ENCODE data around the gene RNASE9.
"Not testable (repeated sequence)": the region's sequence is repeated elsewhere in the genome, so short reads cannot be mapped to it uniquely, and the experiment has no call there.

Gene RNASE9

DNA sequence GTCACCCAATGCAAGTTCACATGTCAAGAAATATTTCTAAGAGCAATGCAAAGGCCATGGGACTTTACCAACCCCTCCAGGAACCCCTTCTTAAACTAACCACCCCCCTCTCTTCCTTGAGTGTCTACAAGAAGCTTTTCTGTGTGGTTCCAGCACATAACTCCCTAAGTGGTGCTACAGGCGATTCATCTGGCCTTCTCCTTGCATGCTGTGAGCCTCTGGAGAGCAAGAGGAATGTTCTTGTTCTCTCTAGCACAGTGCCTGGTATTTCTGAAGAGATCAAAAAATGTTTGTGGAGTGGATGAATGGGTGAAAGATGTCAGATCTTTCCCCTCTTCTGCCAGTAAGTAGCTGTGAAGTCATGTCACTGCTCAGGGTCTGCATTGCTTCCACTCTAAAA, 36.3 kb upstream of the RNASE9 start:
- in situ Hi-C loops (cut with HindIII; ENCODE audit: low pct_ligation_motif_present, low sequenced_read_pairs) = no loop called here
- H3K27ac ChIP-seq = no peak overlapping the region
- no peaks in the 10 kb centered on the region for H3K36me3 ChIP-seq (replicated peaks)
- no peak for DNase-seq
- H3K27me3 ChIP-seq (replicated peaks) = no peaks in the 10 kb centered on the region
- TF ChIP-seq, protein P1, sequence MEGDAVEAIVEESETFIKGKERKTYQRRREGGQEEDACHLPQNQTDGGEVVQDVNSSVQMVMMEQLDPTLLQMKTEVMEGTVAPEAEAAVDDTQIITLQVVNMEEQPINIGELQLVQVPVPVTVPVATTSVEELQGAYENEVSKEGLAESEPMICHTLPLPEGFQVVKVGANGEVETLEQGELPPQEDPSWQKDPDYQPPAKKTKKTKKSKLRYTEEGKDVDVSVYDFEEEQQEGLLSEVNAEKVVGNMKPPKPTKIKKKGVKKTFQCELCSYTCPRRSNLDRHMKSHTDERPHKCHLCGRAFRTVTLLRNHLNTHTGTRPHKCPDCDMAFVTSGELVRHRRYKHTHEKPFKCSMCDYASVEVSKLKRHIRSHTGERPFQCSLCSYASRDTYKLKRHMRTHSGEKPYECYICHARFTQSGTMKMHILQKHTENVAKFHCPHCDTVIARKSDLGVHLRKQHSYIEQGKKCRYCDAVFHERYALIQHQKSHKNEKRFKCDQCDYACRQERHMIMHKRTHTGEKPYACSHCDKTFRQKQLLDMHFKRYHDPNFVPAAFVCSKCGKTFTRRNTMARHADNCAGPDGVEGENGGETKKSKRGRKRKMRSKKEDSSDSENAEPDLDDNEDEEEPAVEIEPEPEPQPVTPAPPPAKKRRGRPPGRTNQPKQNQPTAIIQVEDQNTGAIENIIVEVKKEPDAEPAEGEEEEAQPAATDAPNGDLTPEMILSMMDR (IDR thresholded peaks at IDR 0.05; ENCODE audit: low read depth, low read length, missing control alignments) = no peak
- H3K4me3 ChIP-seq (ENCODE audit: low read depth, low read length) = no peak overlapping the region

DNA sequence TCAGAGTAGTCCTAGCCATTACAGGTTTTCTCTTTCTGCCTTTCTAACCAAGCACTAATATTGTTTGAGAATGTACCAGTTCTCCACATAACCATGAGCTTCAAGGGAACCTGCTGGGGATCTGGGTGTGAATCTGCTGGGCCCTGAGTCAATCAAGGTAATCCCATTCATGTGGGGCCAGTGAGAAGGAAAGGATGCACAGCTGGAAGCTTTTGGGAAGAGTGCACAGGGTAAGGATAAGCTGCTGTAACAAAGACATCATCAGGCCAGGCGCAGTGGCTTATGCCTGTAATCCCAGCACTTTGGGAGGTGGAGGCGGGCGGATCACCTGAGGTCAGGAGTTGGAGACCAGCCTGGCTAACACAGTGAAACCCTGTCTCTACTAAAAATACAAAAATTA, 34.9 kb upstream of the RNASE9 start:
- H3K4me3 ChIP-seq (ENCODE audit: low read depth, low read length); H3K27ac ChIP-seq; H3K36me3 ChIP-seq (replicated peaks); DNase-seq; H3K27me3 ChIP-seq (replicated peaks); in situ Hi-C loops (cut with HindIII; ENCODE audit: low pct_ligation_motif_present, low sequenced_read_pairs): not testable (repeated sequence)

DNA sequence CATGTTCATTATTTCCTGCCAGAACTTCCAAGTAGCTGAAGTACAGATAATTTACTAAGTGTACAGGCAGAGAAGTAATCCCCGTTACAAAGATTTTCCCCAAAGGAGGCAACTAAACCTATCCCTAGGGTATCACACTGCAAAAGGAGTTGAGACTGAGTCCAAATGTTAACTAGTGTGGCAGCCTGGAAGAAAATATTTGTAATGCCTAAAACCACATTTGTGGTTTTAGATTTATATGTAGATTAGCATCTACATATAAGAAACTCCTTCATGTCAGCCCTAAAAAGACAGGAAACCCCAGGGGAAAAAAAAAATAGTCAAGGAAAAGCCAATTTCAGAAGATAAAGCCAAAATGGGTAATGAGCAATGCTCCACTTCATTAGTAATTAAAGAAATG, 31.7 kb upstream of the RNASE9 start:
- H3K27me3 ChIP-seq (replicated peaks) = no peaks in the 10 kb centered on the region
- TF ChIP-seq, protein P1 (IDR thresholded peaks at IDR 0.05; ENCODE audit: low read depth, low read length, missing control alignments) = no peak
- H3K36me3 ChIP-seq (replicated peaks) = no peaks in the 10 kb centered on the region
- no peak for DNase-seq
- in situ Hi-C loops (cut with HindIII; ENCODE audit: low pct_ligation_motif_present, low sequenced_read_pairs) = no loop called here
- no peak overlapping the region for H3K4me3 ChIP-seq (ENCODE audit: low read depth, low read length)
- no peak overlapping the region for H3K27ac ChIP-seq

DNA sequence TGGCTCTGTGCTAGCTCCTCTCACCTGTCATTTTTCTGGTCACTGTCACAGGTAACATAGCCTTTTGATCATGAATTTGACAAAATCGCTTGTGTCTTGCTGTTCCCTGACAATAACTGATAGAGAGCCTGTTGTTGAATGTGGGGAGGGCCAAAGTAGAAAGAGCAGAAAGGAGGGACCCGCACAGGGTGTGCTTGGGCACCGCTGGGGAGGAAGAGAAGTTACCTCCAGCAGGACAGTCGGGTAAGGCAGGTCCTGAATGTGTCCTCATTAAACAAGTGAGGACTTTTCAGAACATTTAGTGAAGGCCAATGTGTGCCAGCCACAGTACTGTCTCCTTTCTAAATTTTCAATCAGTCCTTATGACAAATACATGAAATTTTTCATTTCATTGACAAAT, 30.4 kb upstream of the RNASE9 start, which contains the start of gene RNASE12:
Gene RNASE12, minus strand, starts transcription at position 142 of the 400 bp plus-strand sequence. CDS start 653 bp downstream, outside the sequence.
- no peak for DNase-seq
- Histone ChIP-seq H3K4me3 (ENCODE audit: low read depth, low read length) (no peak within 1 kb of the TSS), H3K36me3 (replicated peaks) (no peaks in the 10 kb centered on the region), H3K27ac (no peak within 1 kb of the TSS), H3K27me3 (replicated peaks) (no peaks in the 10 kb centered on the region)
- in situ Hi-C loops (cut with HindIII; ENCODE audit: low pct_ligation_motif_present, low sequenced_read_pairs) = no loop called here
- TF ChIP-seq, protein P1 (IDR thresholded peaks at IDR 0.05; ENCODE audit: low read depth, low read length, missing control alignments) = no peak

DNA sequence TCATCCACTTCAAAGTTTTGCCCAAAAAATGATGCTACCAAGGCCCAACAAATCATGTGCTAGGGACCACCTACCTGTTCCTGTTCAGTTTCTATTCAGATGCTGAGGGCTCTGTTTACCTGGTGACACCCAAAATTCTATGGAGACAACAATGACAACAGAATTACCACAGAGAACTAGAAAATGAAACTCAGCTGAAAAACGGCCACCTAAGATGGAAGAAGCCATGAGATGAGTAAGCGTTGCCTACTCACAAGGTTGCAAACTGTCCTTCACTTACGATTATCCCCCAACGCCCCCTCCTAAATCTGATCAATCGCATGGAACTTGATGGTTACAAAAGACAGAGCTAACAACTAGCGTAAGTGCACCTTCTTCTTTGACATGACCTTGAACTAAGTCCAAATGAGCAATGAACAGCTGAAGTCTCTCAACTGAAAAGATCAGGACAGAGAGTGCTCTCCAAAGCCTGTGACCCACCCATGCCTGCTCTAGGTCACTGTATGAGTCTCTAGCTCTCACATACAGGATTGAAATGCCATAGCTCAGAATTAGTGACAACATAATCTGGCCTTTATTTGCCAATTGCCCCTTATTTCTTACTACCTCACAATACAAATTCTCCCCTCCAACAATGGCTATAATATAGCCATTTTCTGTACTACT, 26.8 kb upstream of the RNASE9 start, which contains the start of gene RNASE11:
Gene RNASE11, minus strand, starts transcription at position 513 of the 666 bp plus-strand sequence.
- no peak within 1 kb of the TSS for H3K4me3 ChIP-seq (ENCODE audit: low read depth, low read length)
- TF ChIP-seq, protein P1 (IDR thresholded peaks at IDR 0.05; ENCODE audit: low read depth, low read length, missing control alignments) = no peak
- no peaks in the 10 kb centered on the region for H3K36me3 ChIP-seq (replicated peaks)
- H3K27ac ChIP-seq = no peak within 1 kb of the TSS
- in situ Hi-C loops (cut with HindIII; ENCODE audit: low pct_ligation_motif_present, low sequenced_read_pairs) = no loop called here
- no peaks in the 10 kb centered on the region for H3K27me3 ChIP-seq (replicated peaks)
- no peak for DNase-seq

DNA sequence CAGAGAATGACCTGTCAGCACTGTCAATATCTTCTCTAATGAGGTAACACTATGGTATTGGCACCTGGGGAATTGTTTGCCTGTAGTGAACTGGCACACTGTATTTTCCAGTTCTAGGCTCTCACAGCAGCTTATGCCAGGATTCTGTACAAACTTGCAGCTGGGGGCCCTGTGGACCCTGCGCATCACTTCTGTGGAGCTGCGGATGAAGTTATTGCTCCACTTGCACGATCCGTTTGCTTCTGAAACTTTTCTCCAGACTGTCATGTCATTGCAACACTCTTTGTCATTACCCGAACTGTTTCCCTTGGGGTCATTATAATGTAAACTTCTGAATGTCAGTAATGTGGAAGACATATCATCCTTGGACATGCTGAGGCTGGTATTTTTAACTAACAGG, 23.1 kb upstream of the RNASE9 start:
- H3K27ac ChIP-seq = no peak overlapping the region
- no peaks in the 10 kb centered on the region for H3K27me3 ChIP-seq (replicated peaks)
- in situ Hi-C loops (cut with HindIII; ENCODE audit: low pct_ligation_motif_present, low sequenced_read_pairs) = no loop called here
- TF ChIP-seq, protein P1 (IDR thresholded peaks at IDR 0.05; ENCODE audit: low read depth, low read length, missing control alignments) = no peak
- no peaks in the 10 kb centered on the region for H3K36me3 ChIP-seq (replicated peaks)
- DNase-seq = no peak
- H3K4me3 ChIP-seq (ENCODE audit: low read depth, low read length) = no peak overlapping the region
